WTC11 (cell line): ENCODE results near the gene CELF4. TPM values are rescaled to one million over a fixed set of nuclear protein-coding genes. Genes with fewer than 3 reads are reported as not detected.

Experiments
- ATAC-seq: fragments of 200-7000 bp; cut with Tn5 transposase; 2 replicates; pipeline ENCODE4 v1.10.0; 2021; ENCODE audit warnings: mild to moderate bottlenecking, moderate library complexity
- CTCF ChIA-PET: fragments of 300-600 bp; sonication (Branson Sonifier 250); formaldehyde crosslinking; loops from one replicate; lab custom pipeline; 2021; ENCODE audit warnings: antibody characterized with exemption; lab: Charles Lee
- POLR2A ChIA-PET: fragments of 350-600 bp; sonication (Branson Sonifier 250); formaldehyde crosslinking; loops from one replicate; lab custom pipeline; 2021; ENCODE audit warnings: antibody characterized with exemption; lab: Charles Lee
- DNase-seq: peaks from one replicate; pipeline ENCODE4 v3.0.0; 2021; ENCODE audit warnings: low spot score
- H3K27ac Mint-ChIP-seq: 2 replicates; pipeline ENCODE4 v1.8.0; 2021; ENCODE audit warnings: mixed read lengths
- H3K27me3 Mint-ChIP-seq: 2 replicates; pipeline ENCODE4 v1.8.0; 2021; ENCODE audit warnings: low read depth, mild to moderate bottlenecking, moderate library complexity, mixed read lengths
- H3K36me3 Mint-ChIP-seq: 2 replicates; pipeline ENCODE4 v1.8.0; 2021; ENCODE audit warnings: mixed read lengths
- H3K4me1 Mint-ChIP-seq: 2 replicates; pipeline ENCODE4 v1.8.0; 2022; ENCODE audit warnings: mixed read lengths
- H3K4me3 Mint-ChIP-seq: 2 replicates; pipeline ENCODE4 v1.8.0; 2021; ENCODE audit warnings: mild to moderate bottlenecking, moderate library complexity, mixed read lengths
- H3K9me3 Mint-ChIP-seq: 2 replicates; pipeline ENCODE4 v1.8.0; 2021; ENCODE audit warnings: mixed read lengths
- AR ChIP-seq: fragments of 250-450 bp; sonication (Bioruptor Pico); IDR thresholded peaks from 2 replicates; pipeline ENCODE4 v1.9.0; 2021; ENCODE audit warnings: mild to moderate bottlenecking
- CREB1 ChIP-seq: sonication (generic); formaldehyde crosslinking; IDR thresholded peaks from 2 replicates; pipeline ENCODE4 v1.8.0; 2023; ENCODE audit warnings: mild to moderate bottlenecking, missing genetic modification reagents
- CREM ChIP-seq: sonication (generic); formaldehyde crosslinking; IDR thresholded peaks from 2 replicates; pipeline ENCODE4 v1.8.1; 2022; ENCODE audit warnings: mild to moderate bottlenecking, missing genetic modification reagents, moderate library complexity
- E2F1 ChIP-seq: sonication (generic); formaldehyde crosslinking; IDR thresholded peaks from 2 replicates; pipeline ENCODE4 v1.8.0; 2022; ENCODE audit warnings: mild to moderate bottlenecking, missing genetic modification reagents
- E2F4 ChIP-seq: sonication (generic); formaldehyde crosslinking; IDR thresholded peaks from 2 replicates; pipeline ENCODE4 v1.8.1; 2022; ENCODE audit warnings: low read depth, mild to moderate bottlenecking, moderate library complexity, missing genetic modification reagents, borderline replicate concordance
- EMX1 ChIP-seq: fragments of 250-450 bp; sonication (Bioruptor Pico); IDR thresholded peaks from 2 replicates; pipeline ENCODE4 v1.8.0; 2021; ENCODE audit warnings: mild to moderate bottlenecking
- FOXP4 ChIP-seq: sonication (generic); formaldehyde crosslinking; IDR thresholded peaks from 2 replicates; pipeline ENCODE4 v1.8.0; 2022; ENCODE audit warnings: mild to moderate bottlenecking, missing genetic modification reagents
- GABPB1 ChIP-seq: sonication (generic); formaldehyde crosslinking; IDR thresholded peaks from 2 replicates; pipeline ENCODE4 v1.8.1; 2023; ENCODE audit warnings: mild to moderate bottlenecking, missing genetic modification reagents
- GTF2I ChIP-seq: fragments of 250-450 bp; sonication (Bioruptor Pico); conservative IDR thresholded peaks from 2 replicates; pipeline ENCODE4 v1.4.0; 2021; ENCODE audit warnings: mild to moderate bottlenecking
- HMGXB4 ChIP-seq: sonication (generic); formaldehyde crosslinking; IDR thresholded peaks from 2 replicates; pipeline ENCODE4 v1.8.1; 2023; ENCODE audit warnings: mild to moderate bottlenecking, moderate library complexity, missing genetic modification reagents
- IRF2 ChIP-seq: sonication (generic); formaldehyde crosslinking; IDR thresholded peaks from 2 replicates; pipeline ENCODE4 v1.8.0; 2022; ENCODE audit warnings: low read depth, missing genetic modification reagents, borderline replicate concordance
- JAZF1 ChIP-seq: fragments of 250-450 bp; sonication (Bioruptor Pico); IDR thresholded peaks from 2 replicates; pipeline ENCODE4 v1.9.0; 2021; ENCODE audit warnings: moderate library complexity, mild to moderate bottlenecking, inconsistent platforms
- JUN ChIP-seq: sonication (generic); formaldehyde crosslinking; IDR thresholded peaks from 2 replicates; pipeline ENCODE4 v1.8.0; 2023; ENCODE audit warnings: mild to moderate bottlenecking, missing genetic modification reagents
- KAT7 ChIP-seq: sonication (generic); formaldehyde crosslinking; IDR thresholded peaks from 2 replicates; pipeline ENCODE4 v1.8.1; 2023; ENCODE audit warnings: missing genetic modification reagents, mild to moderate bottlenecking, borderline replicate concordance
- MAX ChIP-seq: sonication (generic); formaldehyde crosslinking; IDR thresholded peaks from 2 replicates; pipeline ENCODE4 v1.8.0; 2022; ENCODE audit warnings: mild to moderate bottlenecking, missing genetic modification reagents
- MYBL2 ChIP-seq: sonication (generic); formaldehyde crosslinking; IDR thresholded peaks from 2 replicates; pipeline ENCODE4 v1.8.1; 2023; ENCODE audit warnings: mild to moderate bottlenecking, moderate library complexity, missing genetic modification reagents
- NFYB ChIP-seq: sonication (generic); formaldehyde crosslinking; conservative IDR thresholded peaks from 2 replicates; pipeline ENCODE4 v1.8.0; 2022; ENCODE audit warnings: low read depth, missing genetic modification reagents
- OVOL2 ChIP-seq: fragments of 250-450 bp; sonication (Bioruptor Pico); IDR thresholded peaks from 2 replicates; pipeline ENCODE4 v1.9.0; 2021; ENCODE audit warnings: mild to moderate bottlenecking, borderline replicate concordance
- RORB ChIP-seq: fragments of 250-450 bp; sonication (Bioruptor Pico); IDR thresholded peaks from 2 replicates; pipeline ENCODE4 v1.9.0; 2021; ENCODE audit warnings: mild to moderate bottlenecking
- ZBTB21 ChIP-seq: sonication (generic); formaldehyde crosslinking; IDR thresholded peaks from 2 replicates; pipeline ENCODE4 v1.8.1; 2023; ENCODE audit warnings: mild to moderate bottlenecking, missing genetic modification reagents, borderline replicate concordance
- ZNF121 ChIP-seq: sonication (generic); formaldehyde crosslinking; IDR thresholded peaks from 2 replicates; pipeline ENCODE4 v1.8.0; 2023; ENCODE audit warnings: missing genetic modification reagents
- ZNF671 ChIP-seq: fragments of 250-450 bp; sonication (Bioruptor Pico); IDR thresholded peaks from 2 replicates; pipeline ENCODE4 v1.8.0; 2021; ENCODE audit warnings: mild to moderate bottlenecking
- total RNA-seq: library from RNA; stranded (reverse); gene quantifications from 3 replicates; pipeline ENCODE4 v1.2.3, GENCODE V29; 2021

The CELF4 gene
- total RNA-seq, 1 experiment from 2014 or later, result 2.9 TPM

- TF ChIP-seq E2F1 (CRISPR knock-in tag) (no peak), ZNF121 (CRISPR knock-in tag) (no peak), CREM (CRISPR knock-in tag) (no peak)
Measured at GRCh38 chr18:37563931-37564392, 1.6 kb downstream of the CELF4 start (continued).

- CTCF ChIA-PET, result no interaction called here
- Mint-ChIP-seq H3K36me3 (no peaks in the 10 kb centered on the region), H3K9me3 (no peaks in the 10 kb centered on the region), H3K27ac (no peak overlapping the region), H3K4me1 (peaks cover 24% of the 10 kb centered on the region; the same call in 1 of the 2 replicates), H3K4me3 (no peak overlapping the region), H3K27me3 (peaks cover 71% of the 10 kb centered on the region)
- POLR2A ChIA-PET, result no interaction called here
- DNase-seq (no peak), ATAC-seq (no peak)
- no peak for TF ChIP-seq RORB (CRISPR knock-in tag)
- TF ChIP-seq GABPB1 (CRISPR knock-in tag), result no peak
- no peak for TF ChIP-seq OVOL2 (CRISPR knock-in tag)
- no peak for TF ChIP-seq FOXP4 (CRISPR knock-in tag)
- TF ChIP-seq MAX (CRISPR knock-in tag), result no peak
- TF ChIP-seq JUN, result no peak
- no peak for TF ChIP-seq KAT7 (CRISPR knock-in tag)
- TF ChIP-seq E2F4 (CRISPR knock-in tag), result no peak
- TF ChIP-seq ZNF671 (CRISPR knock-in tag), result no peak
- TF ChIP-seq HMGXB4 (CRISPR knock-in tag), result no peak
- TF ChIP-seq MYBL2, result no peak
- TF ChIP-seq JAZF1, result no peak
- no peak for TF ChIP-seq CREB1
- no peak for TF ChIP-seq ZBTB21 (CRISPR knock-in tag)
- no peak for TF ChIP-seq NFYB (CRISPR knock-in tag)
- TF ChIP-seq GTF2I (CRISPR knock-in tag), result no peak
- no peak for TF ChIP-seq AR
- TF ChIP-seq IRF2 (CRISPR knock-in tag), result no peak
- no peak for TF ChIP-seq CREM (CRISPR knock-in tag)
- TF ChIP-seq EMX1 (CRISPR knock-in tag), result no peak
Measured at GRCh38 chr18:37561986-37562385, 3.6 kb downstream of the CELF4 start.
